HEK293T (cell line): ENCODE results near the gene SIRPA.

ENCODE experiments used
- FOXM1 ChIP-seq: fragments of 450-650 bp; IDR thresholded peaks from 2 replicates; pipeline ENCODE4 v1.6.1; 2017; ENCODE audit warnings: mild to moderate bottlenecking, borderline replicate concordance
- LEF1 ChIP-seq: fragments of 450-650 bp; IDR thresholded peaks from 2 replicates; pipeline ENCODE4 v1.6.1; 2017; ENCODE audit warnings: mild to moderate bottlenecking, borderline replicate concordance
- SP1 ChIP-seq: fragments of 450-650 bp; IDR thresholded peaks from 2 replicates; pipeline ENCODE4 v1.6.1; 2017

- TF ChIP-seq FOXM1 (no peak), LEF1 (no peak), SP1 (no peak)
Observed at GRCh38 chr20:1875183-1875554, 20.0 kb upstream of the SIRPA start.
